ENCODE measurements around the gene BRF1. TPM values are rescaled to one million over a fixed set of nuclear protein-coding genes. Genes with fewer than 3 reads are reported as not detected.

BRF1 gene
- total and polyA plus RNA-seq, 2 of the 8 experiments (the other 6 are each of a cell fraction or from before 2014, with no cell fraction given): 7.7 to 18.3 TPM

DNA sequence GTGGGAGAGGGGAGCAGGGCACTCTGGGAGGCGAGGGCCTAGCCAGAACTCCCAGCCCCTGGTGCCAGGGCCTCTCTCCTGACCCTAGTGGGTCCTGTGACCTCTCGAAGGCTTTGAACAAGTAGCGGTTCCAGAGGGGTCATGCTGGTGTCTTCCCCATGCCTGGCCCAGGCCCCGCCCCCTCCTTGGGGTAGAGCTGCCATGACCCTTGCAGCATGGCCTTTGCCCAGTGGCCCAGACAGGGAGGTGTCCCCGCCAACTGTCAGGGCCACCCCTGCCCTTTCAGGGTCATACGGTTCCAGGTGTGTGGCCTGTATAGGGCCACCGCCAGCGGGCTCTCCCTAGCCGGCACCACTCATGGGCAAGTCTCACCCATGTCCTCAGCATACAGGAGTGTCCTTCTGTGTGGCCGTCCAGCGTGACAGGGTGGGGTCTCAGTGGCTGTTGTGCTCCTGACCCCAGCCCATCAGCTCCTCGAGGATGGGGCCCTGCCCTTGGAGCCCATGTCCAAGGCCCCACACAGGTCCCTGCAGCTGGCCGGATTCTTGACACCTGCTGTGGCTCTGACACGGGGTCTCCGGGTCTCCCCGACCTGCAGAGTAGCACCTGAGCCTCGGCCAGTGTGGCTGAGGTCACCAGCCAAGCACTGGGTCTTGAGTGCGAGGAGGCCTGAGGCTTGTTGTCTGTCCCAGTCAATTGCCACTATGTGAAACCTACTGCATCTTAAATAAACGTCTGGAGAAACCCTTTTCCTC lies 48.3 kb upstream of the BRF1 start (continued):
- TF ChIP-seq CBX5 (IDR thresholded peaks at IDR 0.05; ENCODE audit: low read depth, low read length): no peak
- no peak for TF ChIP-seq JUND (IDR thresholded peaks at IDR 0.05; ENCODE audit: low read length)
- no peak for TF ChIP-seq SIN3A (conservative IDR thresholded peaks at IDR 0.05 in 1 of 2, IDR thresholded peaks at IDR 0.05 in 1 of 2; ENCODE audit: low read depth in 1 of 2, low read length in 2 of 2)
- TF ChIP-seq GTF2F1 (IDR thresholded peaks at IDR 0.05; ENCODE audit: borderline replicate concordance, low read depth, low read length): no peak
- TF ChIP-seq BCL11A (IDR thresholded peaks at IDR 0.05; ENCODE audit: low read depth in 2 of 2, low read length in 2 of 2): no peak
